SH-SY5Y (cell line): ENCODE results near the gene RAD51B.

Source experiments
- GATA2 ChIP-seq: IDR thresholded peaks from 2 replicates; pipeline ENCODE4 v1.6.1; 2011; ENCODE audit warnings: mild to moderate bottlenecking, low read depth, low read length
- GATA3 ChIP-seq: IDR thresholded peaks from 2 replicates; pipeline ENCODE4 v1.6.1; 2011; ENCODE audit warnings: low read depth, mild to moderate bottlenecking, low read length, moderate library complexity

DNA sequence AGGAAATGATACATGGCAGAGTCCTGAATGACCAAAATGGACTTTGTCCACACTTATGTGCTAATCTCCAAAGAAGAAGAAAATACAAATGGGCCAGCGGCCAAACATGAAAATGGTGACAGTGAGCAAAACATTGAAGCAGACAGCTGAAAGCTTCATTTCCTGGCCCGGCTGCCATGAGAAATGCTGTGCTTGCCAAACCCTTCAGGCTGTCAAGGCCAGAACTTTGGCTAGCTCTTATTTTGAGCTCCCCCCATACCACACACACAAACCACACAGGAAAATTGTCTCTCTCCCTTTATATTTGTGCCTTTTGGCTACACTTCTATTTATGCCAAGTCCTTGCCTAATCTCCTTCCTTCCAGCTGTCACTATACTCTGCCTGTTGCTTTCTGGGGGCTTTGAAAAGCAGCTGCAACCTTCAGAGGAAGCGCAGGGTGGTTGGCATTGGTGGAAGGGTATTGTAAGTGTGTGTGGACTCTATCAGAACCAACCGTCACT is 323.8 kb downstream of the RAD51B start:
- TF ChIP-seq GATA2, result no peak
- TF ChIP-seq GATA3, result no peak
